GM18519 (cell line): ENCODE data around the gene TFAP2A.

Experiments used
- ATAC-seq: cut with Tn5 transposase; IDR thresholded peaks from one replicate; pipeline ENCODE4 v1.9.1; 2021; ENCODE audit warnings: mild to moderate bottlenecking, moderate library complexity; ENCODE audit not compliant: unreplicated experiment, low FRiP score

TFAP2A gene

GRCh38 chr6:10413850-10414738, 780 bp downstream of the TFAP2A start:
- ATAC-seq = no peak

DNA sequence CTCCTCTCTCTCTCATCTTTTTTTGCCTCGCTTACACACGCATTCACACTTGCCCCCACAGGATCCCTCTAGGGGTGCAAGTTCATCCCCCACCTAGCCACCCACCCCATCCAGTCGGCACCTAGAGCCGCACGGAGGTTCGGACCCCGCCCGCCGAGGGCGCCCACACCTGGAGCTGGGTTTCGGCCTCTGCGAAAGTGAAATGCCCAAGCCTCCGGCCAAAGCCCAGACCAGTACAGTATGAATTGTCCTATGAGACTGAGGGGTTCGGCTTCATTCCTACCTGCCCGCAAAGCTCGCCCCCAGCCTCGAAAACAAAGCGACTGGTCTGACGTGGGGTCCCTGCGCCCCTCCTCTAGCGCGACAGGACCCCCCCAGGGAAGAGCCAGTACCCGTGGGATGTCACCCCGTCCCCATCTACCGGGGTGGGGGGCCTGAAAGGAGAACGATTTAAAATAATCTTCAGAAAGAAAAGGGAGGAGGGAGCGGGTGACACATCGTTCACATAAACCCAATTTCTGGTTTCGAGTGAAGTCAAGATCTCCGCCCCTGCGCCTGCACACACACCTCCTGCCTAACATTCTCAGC, 1.5 kb downstream of the TFAP2A start:
- ATAC-seq = no peak

DNA sequence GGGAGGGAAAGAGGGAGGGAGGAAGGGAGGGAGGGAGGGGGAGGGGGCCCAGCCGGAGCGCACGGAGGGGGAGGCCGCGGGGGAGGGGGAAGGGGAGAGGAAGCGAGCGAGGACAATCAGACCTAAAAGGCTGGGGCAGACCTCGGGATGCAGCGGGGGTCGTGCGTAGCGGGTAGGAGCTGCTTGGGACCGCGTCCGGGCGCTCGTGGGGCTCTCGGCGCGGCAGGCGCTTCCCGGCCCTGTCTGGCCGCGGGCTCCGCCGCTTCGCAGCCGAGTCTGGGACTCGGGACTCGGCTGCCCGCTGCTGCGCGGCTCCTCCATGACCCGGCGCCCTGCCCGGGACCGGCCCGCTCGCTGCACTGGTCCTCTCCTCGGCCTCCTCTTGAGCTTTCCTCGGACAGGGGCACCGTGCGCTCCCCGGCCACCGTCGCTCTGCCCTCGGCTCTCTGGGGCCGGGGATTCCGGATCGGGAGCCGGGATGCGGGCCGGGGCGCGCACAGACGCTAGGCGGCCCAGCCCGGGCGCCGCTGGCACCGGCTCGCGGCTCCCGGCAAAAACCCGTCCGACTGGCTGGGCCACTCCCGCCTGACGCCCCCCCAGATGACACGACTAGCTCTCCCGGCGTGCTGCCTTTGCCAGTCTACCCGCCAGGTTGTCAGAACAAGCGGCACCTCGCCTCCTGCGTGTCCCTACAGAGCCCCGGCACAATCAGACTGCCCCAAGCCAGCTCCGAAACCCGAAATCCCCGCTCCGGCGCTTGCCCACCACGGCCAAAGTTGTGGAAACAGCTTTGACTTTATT, 2.2 kb downstream of the TFAP2A start:
- ATAC-seq = peak; percentile 25

DNA sequence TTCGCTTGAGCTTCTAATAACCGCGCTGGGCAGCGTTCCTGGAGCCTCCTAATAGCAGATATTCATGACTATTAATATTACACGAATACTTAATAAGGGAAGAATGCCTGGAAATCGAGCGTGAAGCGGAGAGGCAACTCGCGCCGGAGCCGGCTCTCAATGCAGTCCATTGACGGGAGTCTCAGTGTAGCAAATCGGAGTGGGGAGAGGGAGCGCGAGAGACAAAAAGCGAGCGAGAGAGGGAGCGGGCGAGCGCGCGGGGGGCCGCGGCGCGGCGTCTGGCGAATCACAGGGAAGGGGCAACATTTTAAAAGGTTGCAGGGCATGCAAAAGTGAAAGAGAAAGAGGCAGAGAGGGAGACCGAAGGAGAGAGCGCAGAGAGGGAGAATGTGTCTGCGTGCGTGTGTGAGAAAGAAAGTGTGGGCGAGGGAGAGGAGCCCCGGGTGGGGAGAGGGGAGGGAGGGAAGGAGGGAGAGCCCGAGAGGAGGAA, 2.9 kb downstream of the TFAP2A start:
- ATAC-seq = peak; percentile 54

GRCh38 chr6:10411131-10411970, 3.5 kb downstream of the TFAP2A start:
- no peak for ATAC-seq

- ATAC-seq = no peak
These were observed 4.4 kb downstream of the TFAP2A start for GRCh38 chr6:10410207-10411050.

DNA sequence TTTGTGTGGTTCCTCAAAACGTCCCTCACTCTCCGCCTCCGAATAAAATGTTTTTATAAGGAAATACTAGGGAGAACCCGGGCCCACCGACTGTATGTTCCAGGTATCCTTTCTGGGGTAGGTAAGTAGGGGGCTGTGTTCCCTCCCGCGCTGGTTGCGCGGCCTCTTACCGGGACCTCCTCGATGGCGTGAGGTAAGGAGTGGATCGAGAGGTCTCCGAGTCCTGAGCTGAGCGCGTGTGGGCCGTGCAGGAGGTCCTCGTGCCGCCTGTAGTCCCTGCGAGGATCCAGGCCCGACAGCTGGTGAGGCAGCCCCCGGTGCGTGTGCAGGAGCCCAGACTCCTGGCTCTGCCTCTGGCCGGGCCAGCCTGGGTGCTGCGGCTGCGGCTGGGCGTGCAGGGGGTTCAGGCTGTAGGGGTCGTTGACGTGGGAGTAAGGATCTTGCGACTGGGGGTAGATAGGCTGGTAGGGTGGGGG, 5.1 kb downstream of the TFAP2A start:
- no peak for ATAC-seq

DNA sequence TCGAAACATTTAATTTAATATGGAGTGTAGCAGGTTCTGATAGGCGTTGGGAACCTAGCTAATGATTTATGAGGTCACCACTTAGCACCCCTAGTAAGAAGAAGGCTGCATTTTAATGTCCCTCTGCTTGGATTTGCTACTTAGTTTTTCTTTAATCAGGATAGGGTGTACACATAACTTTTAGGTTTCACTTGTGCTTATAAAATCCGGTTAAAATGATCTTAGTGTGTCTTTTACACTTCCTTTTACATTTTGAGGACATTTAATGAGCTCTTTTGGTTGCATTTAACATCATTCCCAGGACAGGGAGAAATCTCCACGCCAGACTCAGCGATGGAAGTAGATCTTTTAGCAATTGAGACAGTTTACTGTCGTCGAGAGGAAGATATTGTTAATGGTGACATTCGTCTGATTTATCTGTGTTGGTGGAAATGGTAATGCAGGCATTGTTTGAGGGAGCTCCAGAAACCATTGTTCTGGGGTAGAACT, 5.6 kb downstream of the TFAP2A start:
- ATAC-seq = no peak

DNA sequence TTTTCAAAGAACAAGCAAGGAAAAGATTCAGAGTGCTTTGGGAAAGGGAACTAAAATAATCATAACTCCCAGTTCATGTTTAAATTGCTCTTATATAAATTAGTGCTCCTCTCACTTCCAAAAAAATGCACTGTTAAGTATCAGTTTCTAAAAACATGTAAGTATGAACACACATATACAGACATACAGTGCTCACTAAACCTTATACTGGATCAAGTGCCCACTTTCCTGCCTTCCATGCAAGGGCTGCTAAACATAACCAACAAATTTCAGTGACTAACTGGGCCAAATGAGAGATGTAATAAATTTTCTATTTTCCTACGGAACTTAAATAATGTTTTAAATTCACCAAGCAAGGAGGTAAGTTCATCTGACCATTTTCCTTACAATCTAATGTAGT, 6.4 kb downstream of the TFAP2A start:
- ATAC-seq = no peak

DNA sequence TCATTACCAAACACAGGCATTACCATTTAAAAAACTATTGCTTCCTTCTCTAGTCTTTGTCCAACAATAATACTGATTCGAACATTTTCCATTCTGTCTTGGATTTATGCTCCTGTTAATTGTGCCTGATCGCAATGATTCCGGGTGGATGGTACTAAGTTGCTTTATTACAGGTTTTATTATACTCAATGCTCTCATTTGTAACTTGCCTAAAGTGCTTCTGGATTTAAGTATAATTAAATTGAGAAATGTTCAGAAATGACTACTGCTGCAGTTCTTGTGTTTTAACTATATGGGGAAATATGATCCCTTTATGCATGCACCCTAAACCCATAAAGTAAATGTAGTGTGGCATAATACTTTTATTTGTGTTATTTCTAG, 7.2 kb downstream of the TFAP2A start:
- ATAC-seq = no peak

DNA sequence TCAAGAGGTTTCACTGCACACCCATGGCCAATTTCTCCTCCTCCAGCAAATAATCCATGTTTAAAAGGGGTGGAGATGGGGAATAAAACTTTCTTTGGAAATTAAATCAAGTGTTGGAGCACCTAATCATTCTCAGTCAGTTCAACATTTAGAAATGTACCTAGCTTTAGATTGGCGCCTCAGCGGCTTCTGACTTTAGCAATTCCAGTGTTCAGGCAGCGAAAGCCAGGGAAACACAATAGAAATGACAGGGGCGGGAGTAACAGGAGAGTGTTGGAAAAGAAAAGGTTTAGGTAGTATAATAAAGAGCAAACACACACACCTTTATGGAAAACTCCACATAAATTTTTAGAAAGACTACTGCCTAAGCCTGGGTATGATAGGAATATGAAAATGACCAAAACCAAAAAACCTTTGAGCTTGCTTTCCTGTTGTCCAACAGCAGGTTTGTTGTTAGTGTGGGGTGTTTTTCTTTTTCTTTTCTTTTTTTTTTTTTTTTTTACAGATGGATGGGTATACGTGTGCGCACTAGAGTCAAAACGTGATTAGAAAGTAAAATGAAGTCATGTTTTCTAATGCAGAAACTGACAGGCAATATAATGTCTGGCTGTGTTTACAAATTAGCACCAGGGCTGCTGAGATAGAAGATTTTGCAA, 7.7 kb downstream of the TFAP2A start:
- ATAC-seq = no peak

DNA sequence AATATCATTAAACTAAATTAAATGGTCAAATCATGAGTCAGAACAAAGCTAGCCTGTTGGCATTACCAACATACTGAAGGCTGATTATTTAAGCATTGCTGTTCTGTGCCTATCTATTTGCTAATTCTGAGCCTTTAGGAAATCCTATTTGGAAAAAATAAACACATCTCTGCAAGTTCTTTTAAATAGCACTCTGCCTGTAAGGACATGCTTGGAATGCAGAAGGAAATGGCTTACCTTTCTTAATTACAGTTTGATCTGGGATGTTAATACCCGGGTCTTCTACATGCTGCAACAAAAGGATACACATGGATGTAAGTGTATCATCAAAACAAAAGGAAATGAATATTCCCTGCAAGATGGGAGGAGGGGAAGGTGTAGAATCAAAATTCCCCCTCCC, 8.3 kb downstream of the TFAP2A start:
- ATAC-seq = no peak

- ATAC-seq = no peak
These were observed 9.4 kb downstream of the TFAP2A start for GRCh38 chr6:10405513-10405900.

DNA sequence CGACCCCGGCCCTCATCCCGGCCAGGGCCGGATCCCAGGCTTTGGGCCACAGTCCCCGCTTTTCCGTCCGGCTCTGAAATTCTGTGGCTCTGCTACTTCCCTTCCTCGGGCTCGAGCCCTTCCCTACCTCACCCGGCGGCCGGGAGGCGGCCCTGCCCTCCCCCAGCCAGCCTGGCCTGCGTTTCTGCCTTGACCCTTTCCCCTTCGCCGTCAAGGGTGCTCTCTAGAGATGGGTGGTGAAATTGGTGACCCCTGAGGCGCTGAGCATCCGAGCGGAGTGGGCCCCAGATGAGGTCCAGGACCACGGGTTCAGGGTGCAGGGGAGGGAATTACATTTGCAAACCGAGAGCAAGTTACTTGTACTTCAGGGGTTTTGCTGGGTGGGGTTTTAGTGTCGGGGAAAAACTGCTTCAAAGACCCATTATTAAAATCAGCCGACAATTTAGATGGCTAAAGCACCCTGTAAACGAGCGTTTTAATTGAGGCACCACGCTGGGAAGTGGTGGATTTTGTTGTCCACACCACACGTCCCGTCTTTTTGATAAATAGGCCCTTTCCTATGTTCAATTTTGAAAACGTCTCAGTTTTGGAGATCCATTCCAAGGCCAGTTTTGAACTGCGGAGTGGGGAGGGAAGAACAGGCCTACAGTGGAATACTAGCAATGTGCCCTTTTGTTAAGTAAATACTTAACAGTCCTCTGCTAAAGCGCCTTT, 9.9 kb downstream of the TFAP2A start:
- no peak for ATAC-seq

- peak; percentile 91 for ATAC-seq
These were observed 10.6 kb downstream of the TFAP2A start for GRCh38 chr6:10404107-10404798.

GRCh38 chr6:10403385-10404106, 11.3 kb downstream of the TFAP2A start:
- ATAC-seq = peak; percentile 22
